OCI-LY7 (cell line): Measurements from ENCODE around the gene ZNF223. TPM values are rescaled to one million over a fixed set of nuclear protein-coding genes. Genes with fewer than 3 reads are reported as not detected.

ENCODE experiments used
- BruUV-seq: library from RNA; stranded (reverse); fragments of 400-500 nt; replicated peaks from 2 replicates; lab custom pipeline; 2021; lab: Mats Ljungman, UMichigan
- CTCF ChIA-PET: fragments of 300-600 bp; sonication (Branson Sonifier 250); formaldehyde crosslinking; loops from one replicate; lab custom pipeline; 2022; ENCODE audit warnings: antibody characterized with exemption; ENCODE audit not compliant: unreplicated experiment; lab: Charles Lee
- POLR2A ChIA-PET: fragments of 300-600 bp; sonication (Branson Sonifier 250); formaldehyde crosslinking; loops from one replicate; lab custom pipeline; 2022; ENCODE audit warnings: antibody characterized with exemption; lab: Charles Lee
- DNase-seq: peaks from one replicate; pipeline ENCODE4 v3.0.0-alpha.2; 2015; ENCODE audit warnings: low spot score
- H2AFZ ChIP-seq: fragments of 200-600 bp; sonication (generic), shearing (Covaris generic); 2 replicates; pipeline ENCODE4 v1.6.1; 2014; ENCODE audit warnings: mild to moderate bottlenecking, antibody characterized with exemption, low read length, moderate library complexity
- H3K27ac ChIP-seq: fragments of 200-600 bp; sonication (generic); 2 replicates; pipeline ENCODE4 v1.5.1; 2014; ENCODE audit warnings: mixed run types, low read depth, mild to moderate bottlenecking, moderate library complexity, low read length, inconsistent platforms; ENCODE audit not compliant: poor library complexity, severe bottlenecking
- H3K36me3 ChIP-seq: fragments of 200-600 bp; sonication (generic); 2 replicates; pipeline ENCODE4 v1.6.1; 2014; ENCODE audit warnings: mild to moderate bottlenecking, antibody characterized with exemption, low read length, moderate library complexity, mixed read lengths; ENCODE audit not compliant: insufficient read depth
- H3K4me1 ChIP-seq: fragments of 200-600 bp; sonication (generic); 2 replicates; pipeline ENCODE4 v1.5.1; 2014; ENCODE audit warnings: mild to moderate bottlenecking, low read length; ENCODE audit not compliant: insufficient read depth, poor library complexity, severe bottlenecking
- H3K4me2 ChIP-seq: fragments of 200-600 bp; sonication (generic); 2 replicates; pipeline ENCODE4 v1.6.1; 2014; ENCODE audit warnings: mild to moderate bottlenecking, low read length
- H3K4me3 ChIP-seq: fragments of 200-600 bp; sonication (generic); 2 replicates; pipeline ENCODE4 v1.5.1; 2014; ENCODE audit warnings: mild to moderate bottlenecking, low read depth, low read length; ENCODE audit not compliant: poor library complexity, severe bottlenecking
- H3K79me2 ChIP-seq: fragments of 200-600 bp; sonication (generic); 2 replicates; pipeline ENCODE4 v1.6.1; 2016; ENCODE audit warnings: low read depth, mild to moderate bottlenecking, low read length, moderate library complexity, mixed read lengths; ENCODE audit not compliant: insufficient read depth
- H3K9me2 ChIP-seq: fragments of 200-600 bp; sonication (generic); 2 replicates; pipeline ENCODE4 v1.6.1; 2016; ENCODE audit warnings: mild to moderate bottlenecking, low read length, mixed read lengths; ENCODE audit not compliant: insufficient read depth
- H3K9me3 ChIP-seq: fragments of 200-600 bp; sonication (generic); 2 replicates; pipeline ENCODE4 v1.6.1; 2014; ENCODE audit warnings: mild to moderate bottlenecking, mixed run types, low read length, mixed read lengths
- H4K20me1 ChIP-seq: fragments of 200-600 bp; sonication (generic); 2 replicates; pipeline ENCODE4 v1.6.1; 2014; ENCODE audit warnings: mild to moderate bottlenecking, antibody characterized with exemption, low read length, moderate library complexity, mixed read lengths; ENCODE audit not compliant: insufficient read depth
- EZH2phosphoT487 ChIP-seq: fragments of 200-600 bp; sonication (generic); IDR thresholded peaks from 2 replicates; pipeline ENCODE4 v1.6.1; 2018; ENCODE audit warnings: low read depth, borderline replicate concordance, mild to moderate bottlenecking, mixed run types, antibody characterized with exemption, low read length, moderate library complexity, mixed read lengths
- intact Hi-C: fragments of 100-400 bp; cut with micrococcal nuclease; formaldehyde crosslinking; loops from one replicate; pipeline ENCODE4 v1.10.0; 2022; ENCODE audit not compliant: unreplicated experiment
- total RNA-seq, 2 experiments: library from RNA; depleted of rRNA in 1 of 2; stranded (reverse); fragments of >200 nt in 1 of 2; shearing (Covaris generic) in 1 of 2; gene quantifications; 2 replicates each; pipeline ENCODE4 v1.2.3, GENCODE V29; 2014 to 2022
- TF ChIP-seq, protein P1 (sequence below): fragments of 200-600 bp; sonication (generic); conservative IDR thresholded peaks from 2 replicates; pipeline ENCODE4 v1.5.1; 2014; ENCODE audit warnings: mild to moderate bottlenecking, antibody characterized with exemption, low read length, moderate library complexity, mixed read lengths

ZNF223 gene
- total RNA-seq, 2 experiments from 2014 or later: not detected

DNA sequence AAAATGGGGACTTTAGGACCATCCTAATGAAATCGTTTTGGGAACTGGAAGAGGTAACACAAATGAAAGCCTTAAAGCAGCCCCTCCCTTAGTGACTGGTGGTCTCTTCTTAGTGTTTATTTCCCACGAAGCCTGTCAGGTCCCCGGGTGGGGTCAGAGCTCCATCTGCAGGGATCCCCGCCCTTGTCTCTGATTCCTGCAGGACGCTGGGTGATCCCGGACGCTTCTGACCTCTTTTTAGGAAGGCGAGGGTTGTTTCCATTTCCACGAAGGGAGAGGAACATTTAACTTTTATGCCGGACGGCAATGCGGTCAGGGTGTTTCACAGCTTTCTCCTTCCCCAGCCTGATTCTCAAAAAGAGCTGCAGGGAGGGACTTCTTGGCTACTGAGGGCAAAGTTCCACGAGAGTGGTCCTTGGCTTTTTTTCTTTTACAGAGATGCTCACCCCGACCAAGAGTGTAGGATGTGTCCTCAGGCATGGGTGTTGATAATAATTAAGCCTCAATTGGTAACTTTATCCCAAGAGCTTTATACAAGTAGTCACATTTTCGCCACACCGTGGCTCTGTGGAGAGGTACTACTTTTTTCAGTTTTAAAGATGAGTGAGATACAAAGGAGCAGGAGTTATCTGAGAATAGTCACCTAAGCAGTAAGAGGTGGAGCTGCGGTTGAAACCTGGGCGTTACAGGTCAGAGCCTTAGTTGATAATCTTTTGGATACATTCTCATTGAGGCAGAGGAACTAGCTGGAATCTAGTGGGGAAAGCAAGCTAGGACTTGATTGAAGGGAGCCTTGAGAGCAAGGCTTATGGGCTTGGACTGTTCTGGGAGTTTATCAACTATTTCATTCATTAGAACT is 20.9 kb downstream of the ZNF223 start:
- no peak overlapping the region for H2AFZ ChIP-seq
- H3K9me2 ChIP-seq: no peaks in the 10 kb centered on the region
- intact Hi-C loops: no loop called here
- H3K79me2 ChIP-seq: no peaks in the 10 kb centered on the region
- no peak overlapping the region for H3K4me2 ChIP-seq
- no peak overlapping the region for H3K4me3 ChIP-seq
- H3K36me3 ChIP-seq: no peaks in the 10 kb centered on the region
- TF ChIP-seq, protein P1, sequence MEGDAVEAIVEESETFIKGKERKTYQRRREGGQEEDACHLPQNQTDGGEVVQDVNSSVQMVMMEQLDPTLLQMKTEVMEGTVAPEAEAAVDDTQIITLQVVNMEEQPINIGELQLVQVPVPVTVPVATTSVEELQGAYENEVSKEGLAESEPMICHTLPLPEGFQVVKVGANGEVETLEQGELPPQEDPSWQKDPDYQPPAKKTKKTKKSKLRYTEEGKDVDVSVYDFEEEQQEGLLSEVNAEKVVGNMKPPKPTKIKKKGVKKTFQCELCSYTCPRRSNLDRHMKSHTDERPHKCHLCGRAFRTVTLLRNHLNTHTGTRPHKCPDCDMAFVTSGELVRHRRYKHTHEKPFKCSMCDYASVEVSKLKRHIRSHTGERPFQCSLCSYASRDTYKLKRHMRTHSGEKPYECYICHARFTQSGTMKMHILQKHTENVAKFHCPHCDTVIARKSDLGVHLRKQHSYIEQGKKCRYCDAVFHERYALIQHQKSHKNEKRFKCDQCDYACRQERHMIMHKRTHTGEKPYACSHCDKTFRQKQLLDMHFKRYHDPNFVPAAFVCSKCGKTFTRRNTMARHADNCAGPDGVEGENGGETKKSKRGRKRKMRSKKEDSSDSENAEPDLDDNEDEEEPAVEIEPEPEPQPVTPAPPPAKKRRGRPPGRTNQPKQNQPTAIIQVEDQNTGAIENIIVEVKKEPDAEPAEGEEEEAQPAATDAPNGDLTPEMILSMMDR: no peak
- TF ChIP-seq EZH2phosphoT487: no peak
- no peaks in the 10 kb centered on the region for H3K9me3 ChIP-seq
- no peak for DNase-seq
- H3K4me1 ChIP-seq: no peaks in the 10 kb centered on the region
- no peaks in the 10 kb centered on the region for H4K20me1 ChIP-seq
- no peak overlapping the region for H3K27ac ChIP-seq
- ChIA-PET CTCF (no interaction called here), POLR2A (no interaction called here)
- BruUV-seq: no TSS peak

DNA sequence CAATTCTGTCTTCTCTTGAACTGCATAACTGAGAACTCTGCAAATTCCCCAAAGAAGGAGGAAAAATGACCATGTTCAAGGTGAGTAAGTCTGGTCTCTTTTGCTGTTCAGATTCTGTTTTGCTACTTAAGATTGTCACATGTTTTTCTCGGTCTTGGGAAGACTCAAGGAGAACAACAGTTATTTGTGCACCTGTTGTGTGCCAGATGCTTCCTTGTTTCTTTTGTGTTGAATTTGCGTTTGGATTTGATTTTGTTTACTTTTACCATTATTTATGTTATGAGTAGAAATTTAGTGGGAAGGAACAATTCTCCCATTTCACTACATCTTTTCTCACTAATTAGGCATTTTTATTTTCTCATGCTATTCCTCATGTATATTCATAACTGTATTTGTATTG is 24.5 kb downstream of the ZNF223 start:
- TF ChIP-seq, protein P1: no peak
- TF ChIP-seq EZH2phosphoT487: no peak
- Histone ChIP-seq H3K36me3 (no peaks in the 10 kb centered on the region), H2AFZ (no peak overlapping the region), H4K20me1 (no peaks in the 10 kb centered on the region), H3K4me2 (no peak overlapping the region), H3K79me2 (no peaks in the 10 kb centered on the region), H3K4me3 (no peak overlapping the region), H3K9me3 (no peaks in the 10 kb centered on the region), H3K4me1 (no peaks in the 10 kb centered on the region), H3K27ac (no peak overlapping the region), H3K9me2 (no peaks in the 10 kb centered on the region)
- intact Hi-C loops: no loop called here
- BruUV-seq: no TSS peak
- DNase-seq: no peak
- CTCF ChIA-PET: no interaction called here
- POLR2A ChIA-PET: no interaction called here

DNA sequence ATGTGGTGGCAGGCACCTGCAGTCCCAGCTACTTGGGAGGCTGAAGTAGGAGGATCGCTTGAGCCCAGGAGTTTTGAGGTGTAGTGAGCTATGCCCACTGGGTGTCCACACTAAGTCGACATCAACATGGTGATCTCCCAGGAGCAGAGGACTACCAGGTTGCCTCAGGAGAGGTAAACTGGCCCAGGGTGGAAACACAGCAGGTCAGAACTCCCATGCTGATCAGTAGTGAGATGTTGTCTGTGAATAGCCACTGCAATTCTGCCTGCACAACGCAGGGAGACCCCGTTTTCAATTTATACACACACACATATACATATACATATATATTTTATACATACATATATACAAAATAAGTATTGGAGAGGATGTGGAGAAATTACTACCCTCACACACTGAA is 40.3 kb downstream of the ZNF223 start:
- H3K9me3 ChIP-seq: no peaks in the 10 kb centered on the region
- peaks cover 9% of the 10 kb centered on the region; the same call in 1 of the 2 replicates for H3K79me2 ChIP-seq
- CTCF ChIA-PET: no interaction called here
- TF ChIP-seq, protein P1: no peak
- no peak for TF ChIP-seq EZH2phosphoT487
- no peak for DNase-seq
- no peaks in the 10 kb centered on the region for H4K20me1 ChIP-seq
- H3K4me2 ChIP-seq: no peak overlapping the region
- no peak overlapping the region for H3K27ac ChIP-seq
- no peak overlapping the region for H2AFZ ChIP-seq
- BruUV-seq: no TSS peak
- no peak overlapping the region for H3K4me3 ChIP-seq
- H3K36me3 ChIP-seq: peaks cover 10% of the 10 kb centered on the region
- peaks cover 11% of the 10 kb centered on the region for H3K4me1 ChIP-seq
- no peaks in the 10 kb centered on the region for H3K9me2 ChIP-seq
- intact Hi-C loops: loop anchor here (10.0 kb wide), 2 partner anchors 87 to 123 kb away; partner anchors contain the start of genes ZNF227 and ZNF230
- POLR2A ChIA-PET: no interaction called here
